Memory B cell (primary cell): ENCODE measurements around the gene TRIM44.

Experiments
- ATAC-seq: fragments of 150-1000 bp; cut with Tn5 transposase; 2 replicates; pipeline ENCODE4 v1.10.0; 2021; ENCODE audit warnings: low read depth, mild to moderate bottlenecking, moderate library complexity
- DNase-seq, 2 donors: peaks; one replicate each; pipeline ENCODE4 v3.0.0; 2022; ENCODE audit warnings: low spot score in 2 of 2
- H3K27ac Mint-ChIP-seq: one replicate; pipeline ENCODE4 v1.8.0; 2022; ENCODE audit warnings: mild to moderate bottlenecking, moderate library complexity, mixed read lengths
- H3K27me3 Mint-ChIP-seq: one replicate; pipeline ENCODE4 v1.8.0; 2022; ENCODE audit warnings: mixed read lengths
- H3K36me3 Mint-ChIP-seq: one replicate; pipeline ENCODE4 v1.8.0; 2022; ENCODE audit warnings: mild to moderate bottlenecking, mixed read lengths
- H3K4me1 Mint-ChIP-seq: one replicate; pipeline ENCODE4 v1.8.0; 2022; ENCODE audit warnings: mixed read lengths
- H3K4me3 Mint-ChIP-seq: one replicate; pipeline ENCODE4 v1.8.0; 2022; ENCODE audit warnings: mild to moderate bottlenecking, moderate library complexity, mixed read lengths
- H3K9me3 Mint-ChIP-seq: one replicate; pipeline ENCODE4 v1.8.0; 2022; ENCODE audit warnings: mixed read lengths

Gene TRIM44

DNA sequence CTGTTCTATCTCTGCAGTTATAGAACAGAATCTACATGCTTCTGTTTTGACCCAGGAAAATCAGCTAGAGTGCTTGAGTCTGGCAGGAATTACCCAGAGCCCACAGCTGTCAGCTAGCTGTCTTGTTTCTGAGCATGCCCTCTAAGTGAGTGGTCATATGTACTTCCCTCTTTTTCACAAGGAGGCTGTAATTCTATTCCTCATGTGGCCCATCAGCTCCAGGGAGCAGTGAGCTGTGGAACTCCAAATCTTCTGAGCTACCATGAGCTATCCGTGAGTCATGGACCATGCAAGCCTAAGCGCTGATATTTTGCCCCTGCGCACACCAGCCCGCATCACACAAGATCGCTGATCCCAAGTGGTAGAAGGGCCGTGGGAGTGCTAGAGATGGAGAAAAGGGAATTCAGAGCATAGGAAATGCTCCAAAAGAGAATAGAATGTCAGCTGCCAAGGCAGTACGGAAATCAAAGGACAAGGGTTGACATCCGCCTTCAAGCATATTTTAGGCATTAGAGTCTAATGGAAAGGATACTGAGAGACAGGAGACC, 38.9 kb upstream of the TRIM44 start:
- H3K9me3 Mint-ChIP-seq: no peaks in the 10 kb centered on the region
- H3K27me3 Mint-ChIP-seq: peaks cover 17% of the 10 kb centered on the region
- no peak for ATAC-seq
- no peak for DNase-seq
- H3K36me3 Mint-ChIP-seq: no peaks in the 10 kb centered on the region
- H3K27ac Mint-ChIP-seq: no peak overlapping the region
- no peak overlapping the region for H3K4me3 Mint-ChIP-seq
- no peaks in the 10 kb centered on the region for H3K4me1 Mint-ChIP-seq

DNA sequence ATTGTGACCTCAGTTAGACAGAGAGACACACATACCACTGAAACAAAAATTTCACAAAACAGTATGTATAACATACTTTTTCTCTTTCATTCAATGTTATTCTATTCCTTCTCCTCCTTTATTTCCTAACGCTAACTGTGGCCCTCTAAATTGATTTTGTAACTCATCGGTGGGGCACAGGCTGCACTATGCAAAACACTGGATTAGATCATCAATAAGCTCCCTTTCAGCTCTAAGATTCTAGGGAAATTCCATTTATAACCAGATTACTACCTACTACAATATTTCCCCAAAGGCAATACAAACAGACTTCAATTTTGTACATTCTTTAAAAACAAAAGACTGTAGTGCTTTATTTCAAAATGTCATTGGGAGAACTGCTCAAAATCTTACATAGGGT, 38.3 kb upstream of the TRIM44 start:
- ATAC-seq: no peak

DNA sequence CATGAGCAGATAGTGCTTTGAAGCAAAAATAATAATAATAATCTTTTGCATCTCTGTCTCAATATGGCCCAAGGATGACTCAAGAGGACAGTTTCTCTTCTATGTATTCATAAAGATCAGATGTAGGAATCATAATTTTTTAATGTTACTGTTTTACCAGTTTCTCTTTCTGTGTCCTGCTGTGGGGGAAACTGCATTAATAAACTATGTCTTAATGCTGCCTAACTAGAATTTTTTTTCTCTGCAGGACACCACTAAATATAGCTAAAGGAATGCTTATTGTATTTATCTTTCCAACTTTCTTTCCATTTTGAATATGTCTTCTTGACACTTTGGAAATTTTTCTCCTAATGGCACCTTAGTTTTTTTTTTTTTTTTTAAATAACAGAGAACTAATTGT, 37.8 kb upstream of the TRIM44 start:
- no peaks in the 10 kb centered on the region for H3K9me3 Mint-ChIP-seq
- ATAC-seq (no peak), DNase-seq (no peak)
- H3K4me1 Mint-ChIP-seq: no peaks in the 10 kb centered on the region
- H3K27me3 Mint-ChIP-seq: peaks cover 18% of the 10 kb centered on the region
- no peak overlapping the region for H3K27ac Mint-ChIP-seq
- H3K4me3 Mint-ChIP-seq: no peak overlapping the region
- H3K36me3 Mint-ChIP-seq: no peaks in the 10 kb centered on the region

More for the DNA sequence above, 38.3 kb upstream of the TRIM44 start:
- Mint-ChIP-seq H3K9me3 (no peaks in the 10 kb centered on the region), H3K4me1 (no peaks in the 10 kb centered on the region), H3K27ac (no peak overlapping the region), H3K27me3 (peaks cover 18% of the 10 kb centered on the region), H3K36me3 (no peaks in the 10 kb centered on the region), H3K4me3 (no peak overlapping the region)
- DNase-seq: no peak

DNA sequence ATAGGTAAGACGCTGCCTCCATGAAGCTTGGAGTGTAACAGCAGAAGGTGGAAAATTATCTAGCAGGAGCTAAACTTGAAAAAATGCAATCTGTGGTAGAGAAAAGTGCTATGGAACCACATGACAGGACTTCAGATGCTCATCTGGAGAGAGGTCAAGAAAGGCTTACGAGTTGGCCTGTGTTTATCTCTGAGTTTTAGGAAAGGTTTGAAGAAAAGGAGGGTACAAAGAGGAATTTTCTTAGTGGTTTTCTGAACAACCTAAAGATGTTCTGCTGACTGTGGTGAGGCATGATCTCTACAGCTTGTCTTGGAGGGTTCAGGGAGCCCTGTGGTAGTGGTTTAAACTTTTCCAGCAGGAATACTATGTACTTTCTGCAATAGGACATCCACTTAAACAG, 36.1 kb upstream of the TRIM44 start:
- H3K9me3 Mint-ChIP-seq: no peaks in the 10 kb centered on the region
- H3K36me3 Mint-ChIP-seq: no peaks in the 10 kb centered on the region
- no peak overlapping the region for H3K4me3 Mint-ChIP-seq
- H3K4me1 Mint-ChIP-seq: no peaks in the 10 kb centered on the region
- H3K27me3 Mint-ChIP-seq: peaks cover 21% of the 10 kb centered on the region
- DNase-seq (no peak), ATAC-seq (no peak)
- H3K27ac Mint-ChIP-seq: no peak overlapping the region

DNA sequence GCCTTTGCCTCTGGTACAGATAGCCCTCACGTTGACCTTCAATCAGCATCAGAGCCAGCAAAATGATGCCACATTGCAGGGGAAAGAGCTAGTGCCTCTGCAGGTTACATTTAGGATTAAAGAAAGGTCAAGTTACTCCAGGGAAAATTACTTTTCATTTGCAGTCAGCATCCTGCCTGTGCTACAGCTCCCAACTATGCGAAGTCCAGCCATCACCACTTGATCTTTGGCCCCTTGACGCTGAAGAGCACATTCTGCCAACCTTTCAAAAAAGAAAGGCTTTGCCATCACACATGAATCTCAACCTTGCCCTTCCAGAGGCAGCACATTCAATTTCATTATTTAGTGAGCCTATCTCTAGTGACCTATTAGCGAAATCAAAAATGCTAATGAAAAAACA, 33.1 kb upstream of the TRIM44 start:
- Mint-ChIP-seq H3K4me3 (no peak overlapping the region), H3K4me1 (no peaks in the 10 kb centered on the region), H3K27me3 (peaks cover 27% of the 10 kb centered on the region), H3K36me3 (no peaks in the 10 kb centered on the region), H3K9me3 (no peaks in the 10 kb centered on the region), H3K27ac (no peak overlapping the region)
- ATAC-seq: no peak
- DNase-seq: no peak

DNA sequence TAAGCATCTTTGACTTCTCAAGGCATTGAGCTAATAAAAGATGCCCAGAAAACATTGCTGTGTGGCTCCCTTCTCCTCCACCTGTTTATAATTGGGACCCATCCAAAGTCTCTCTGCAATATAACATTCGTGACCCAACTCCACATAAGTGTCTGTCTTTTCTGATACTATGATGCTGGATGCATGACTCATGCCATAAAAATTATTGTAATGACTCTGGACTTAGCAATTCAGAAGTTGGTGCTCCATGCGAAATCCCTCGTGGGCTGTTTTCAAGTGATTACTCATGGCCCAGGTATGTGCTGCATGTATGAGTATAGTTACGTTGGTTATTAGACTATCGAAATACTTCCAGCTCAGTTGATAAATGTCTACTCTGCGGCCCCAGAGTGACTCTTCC, 32.7 kb upstream of the TRIM44 start:
- no peak overlapping the region for H3K27ac Mint-ChIP-seq
- no peak for ATAC-seq
- no peak for DNase-seq

GRCh38 chr11:35631891-35632290, 30.7 kb upstream of the TRIM44 start:
- Mint-ChIP-seq H3K4me1 (no peaks in the 10 kb centered on the region), H3K9me3 (no peaks in the 10 kb centered on the region), H3K36me3 (no peaks in the 10 kb centered on the region), H3K27me3 (peaks cover 31% of the 10 kb centered on the region), H3K4me3 (no peak overlapping the region), H3K27ac (no peak overlapping the region)
- no peak for DNase-seq
- ATAC-seq: no peak

More for the DNA sequence above, 32.7 kb upstream of the TRIM44 start:
- Mint-ChIP-seq H3K36me3 (no peaks in the 10 kb centered on the region), H3K4me3 (no peak overlapping the region), H3K4me1 (no peaks in the 10 kb centered on the region), H3K27me3 (peaks cover 27% of the 10 kb centered on the region), H3K9me3 (no peaks in the 10 kb centered on the region)

DNA sequence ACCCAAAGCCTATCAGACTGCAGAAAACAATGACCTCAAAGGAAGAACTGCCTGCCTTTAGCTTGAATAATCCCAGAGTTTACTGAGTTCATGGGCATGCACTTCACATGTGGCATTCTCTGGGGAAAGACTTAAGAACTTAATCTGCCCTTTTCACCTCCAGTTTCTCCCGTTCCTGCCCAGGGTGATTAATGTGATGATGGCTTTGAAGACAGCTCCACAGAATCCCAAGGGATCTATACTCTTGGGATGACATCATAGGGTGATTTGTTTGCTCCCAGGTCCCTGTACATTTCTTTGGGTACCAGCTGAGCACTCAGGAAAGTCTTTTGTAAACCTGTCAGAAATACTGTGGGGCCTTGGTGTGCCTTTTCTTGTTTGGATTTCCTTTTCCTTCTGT, 30.3 kb upstream of the TRIM44 start:
- Mint-ChIP-seq H3K36me3 (no peaks in the 10 kb centered on the region), H3K27me3 (peaks cover 31% of the 10 kb centered on the region), H3K9me3 (no peaks in the 10 kb centered on the region), H3K27ac (no peak overlapping the region), H3K4me3 (no peak overlapping the region), H3K4me1 (no peaks in the 10 kb centered on the region)
- DNase-seq: no peak
- ATAC-seq: no peak

DNA sequence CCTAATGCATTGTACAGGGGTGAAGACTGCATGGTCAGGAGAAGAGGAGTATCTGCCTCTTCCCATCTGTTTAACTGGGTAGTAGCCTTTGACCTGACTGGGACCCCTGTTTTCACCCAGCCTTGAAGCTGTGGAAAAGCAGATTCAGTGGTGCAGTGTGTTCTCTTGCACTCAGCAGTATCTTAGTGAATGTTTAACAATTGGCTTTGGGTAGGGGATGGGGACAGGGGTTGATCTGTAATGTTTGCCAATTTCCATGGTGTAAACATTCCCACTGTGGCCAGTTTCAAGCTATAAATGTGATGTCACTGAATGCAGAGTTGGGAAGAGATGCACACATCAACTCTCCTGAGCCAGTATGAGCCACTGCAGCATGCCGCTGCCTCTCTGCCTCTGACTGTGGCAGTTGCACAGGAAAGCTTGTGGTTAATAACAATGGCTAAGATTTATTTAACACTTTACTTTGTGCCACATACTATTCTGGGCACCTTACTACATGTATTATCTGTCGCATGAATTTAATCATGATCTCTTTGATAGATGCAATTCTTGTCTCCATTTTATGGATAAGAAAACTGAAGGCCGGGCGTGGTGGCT, 28.6 kb upstream of the TRIM44 start:
- H3K4me3 Mint-ChIP-seq: no peak overlapping the region
- no peak overlapping the region for H3K27ac Mint-ChIP-seq
- peaks cover 24% of the 10 kb centered on the region for H3K27me3 Mint-ChIP-seq
- ATAC-seq: no peak
- DNase-seq: no peak
- H3K4me1 Mint-ChIP-seq: no peaks in the 10 kb centered on the region
- no peaks in the 10 kb centered on the region for H3K36me3 Mint-ChIP-seq
- no peaks in the 10 kb centered on the region for H3K9me3 Mint-ChIP-seq

DNA sequence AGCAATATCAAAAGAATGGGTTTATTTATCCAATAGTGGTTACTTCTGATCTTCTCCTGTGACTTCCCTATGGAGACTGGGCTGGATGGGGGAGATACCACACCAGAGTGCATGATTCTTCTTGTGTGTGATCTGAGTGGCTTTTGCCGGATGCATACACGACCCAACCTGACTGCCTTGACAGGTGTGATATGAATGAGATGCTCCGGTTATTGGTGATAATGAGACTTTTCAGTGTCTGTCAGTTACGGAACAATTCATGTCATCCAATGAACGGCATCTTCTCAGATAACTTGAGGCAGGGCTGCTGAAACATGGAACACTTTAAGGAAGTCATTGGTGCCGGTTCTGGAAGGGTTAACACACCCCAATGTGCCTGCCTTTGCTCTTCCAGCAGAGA, 26.6 kb upstream of the TRIM44 start:
- H3K27ac Mint-ChIP-seq: no peak overlapping the region
- H3K4me3 Mint-ChIP-seq: no peak overlapping the region
- peaks cover 21% of the 10 kb centered on the region for H3K27me3 Mint-ChIP-seq
- DNase-seq (no peak), ATAC-seq (no peak)
- H3K36me3 Mint-ChIP-seq: no peaks in the 10 kb centered on the region
- H3K4me1 Mint-ChIP-seq: no peaks in the 10 kb centered on the region
- H3K9me3 Mint-ChIP-seq: no peaks in the 10 kb centered on the region

DNA sequence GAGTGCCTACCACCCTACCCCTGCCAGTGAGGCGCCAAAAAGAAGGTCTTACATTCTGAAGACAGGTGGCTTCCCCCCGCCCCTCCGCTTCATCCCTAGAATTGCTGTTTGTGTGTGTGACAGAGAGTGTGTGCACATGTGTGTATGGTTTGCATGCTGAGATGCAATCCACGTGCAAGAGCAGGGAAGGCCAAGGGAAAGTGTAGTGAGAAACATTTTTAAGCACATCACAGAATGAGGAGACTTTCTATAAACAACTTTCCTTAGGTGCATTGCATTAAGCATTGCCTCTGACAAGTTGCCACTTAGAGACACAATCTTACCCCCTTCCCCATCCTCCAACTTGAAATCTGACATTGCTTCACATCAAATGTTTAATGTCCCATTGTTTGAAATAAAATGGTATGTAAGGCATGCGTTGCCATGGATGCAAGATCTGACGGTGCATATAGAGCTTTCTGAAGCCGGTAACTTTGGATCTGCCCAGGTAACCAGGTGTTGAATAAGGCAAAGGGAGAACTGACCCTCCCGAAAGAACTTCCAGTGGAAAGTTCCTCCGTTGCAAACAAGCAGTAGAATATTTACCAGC, 22.9 kb upstream of the TRIM44 start:
- no peaks in the 10 kb centered on the region for H3K4me1 Mint-ChIP-seq
- no peak overlapping the region for H3K4me3 Mint-ChIP-seq
- no peaks in the 10 kb centered on the region for H3K9me3 Mint-ChIP-seq
- H3K27ac Mint-ChIP-seq: no peak overlapping the region
- peaks cover 12% of the 10 kb centered on the region for H3K27me3 Mint-ChIP-seq
- no peak for ATAC-seq
- no peak for DNase-seq
- no peaks in the 10 kb centered on the region for H3K36me3 Mint-ChIP-seq

GRCh38 chr11:35641171-35641897, 21.2 kb upstream of the TRIM44 start:
- Mint-ChIP-seq H3K4me3 (no peak overlapping the region), H3K4me1 (no peaks in the 10 kb centered on the region), H3K36me3 (no peaks in the 10 kb centered on the region), H3K9me3 (peaks cover 3% of the 10 kb centered on the region), H3K27me3 (peaks cover 9% of the 10 kb centered on the region), H3K27ac (no peak overlapping the region)
- DNase-seq (no peak), ATAC-seq (no peak)

DNA sequence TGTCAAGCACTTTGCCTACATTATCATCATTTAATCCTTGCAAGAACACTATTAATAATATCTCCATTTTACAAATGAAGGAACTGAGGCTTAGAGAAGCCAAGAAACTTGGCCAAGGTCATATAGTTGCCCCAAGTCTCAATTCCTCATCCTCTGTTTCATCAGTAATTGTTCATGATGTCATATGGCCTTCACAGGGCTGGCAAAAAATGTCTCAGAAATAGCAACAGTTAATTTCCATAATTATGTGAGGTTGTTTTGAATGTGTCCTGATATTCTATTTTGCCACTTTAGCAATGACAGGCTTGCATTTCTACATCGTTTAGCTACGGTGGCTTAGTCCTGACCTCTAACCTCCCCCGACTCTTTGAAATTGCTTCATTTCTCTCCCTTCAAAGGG, 20.6 kb upstream of the TRIM44 start:
- Mint-ChIP-seq H3K27me3 (peaks cover 8% of the 10 kb centered on the region), H3K4me1 (no peaks in the 10 kb centered on the region)
- no peak for ATAC-seq

DNA sequence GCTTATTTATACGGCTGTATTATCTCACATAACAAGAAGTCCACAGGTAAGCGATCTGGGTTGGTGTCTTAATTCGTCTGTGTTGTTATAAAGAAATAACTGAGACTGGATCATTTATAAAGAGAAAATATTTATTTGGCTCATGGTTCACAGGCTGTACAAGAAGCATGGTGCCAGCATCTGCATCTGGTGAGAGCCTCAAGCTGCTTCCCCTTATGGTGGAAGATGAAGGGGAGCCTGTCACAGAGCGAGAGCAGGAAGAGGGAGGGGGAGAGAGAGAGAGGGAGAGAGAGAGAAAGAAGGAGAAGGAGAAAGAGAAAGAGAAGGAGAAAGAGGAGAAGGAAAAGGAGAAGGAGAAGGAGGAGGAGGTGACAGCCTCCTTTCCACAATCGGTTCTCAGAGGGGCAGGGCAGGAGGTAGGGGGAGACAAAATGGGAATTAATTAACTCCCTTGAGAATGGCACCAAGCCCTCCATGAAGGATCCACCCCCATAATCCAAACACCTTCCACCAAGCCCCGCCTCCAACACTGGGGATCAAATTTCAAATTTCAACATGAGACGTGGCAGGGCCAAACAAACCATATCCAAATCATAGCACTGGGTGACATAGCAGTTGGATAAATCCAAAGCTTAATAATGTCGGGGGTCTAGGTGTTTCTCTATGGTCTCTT, 15.0 kb upstream of the TRIM44 start:
- no peaks in the 10 kb centered on the region for H3K4me1 Mint-ChIP-seq
- peaks cover 3% of the 10 kb centered on the region for H3K9me3 Mint-ChIP-seq
- H3K27me3 Mint-ChIP-seq: peaks cover 16% of the 10 kb centered on the region
- H3K36me3 Mint-ChIP-seq: no peaks in the 10 kb centered on the region
- ATAC-seq (no peak), DNase-seq (no peak)
- no peak overlapping the region for H3K4me3 Mint-ChIP-seq
- H3K27ac Mint-ChIP-seq: no peak overlapping the region

More for the DNA sequence above, 20.6 kb upstream of the TRIM44 start:
- H3K4me3 Mint-ChIP-seq: no peak overlapping the region
- H3K9me3 Mint-ChIP-seq: peaks cover 3% of the 10 kb centered on the region
- no peak overlapping the region for H3K27ac Mint-ChIP-seq
- no peaks in the 10 kb centered on the region for H3K36me3 Mint-ChIP-seq
- DNase-seq: no peak
